Pons (tissue), 1 donor: Measurements from ENCODE around the gene DCDC2.
"Not testable (repeated sequence)": the region's sequence is repeated elsewhere in the genome, so short reads cannot be mapped to it uniquely, and the experiment has no call there.

ENCODE experiments used
- DNase-seq: peaks from one replicate; pipeline ENCODE4 v3.0.0-alpha.2; 2016; ENCODE audit warnings: low spot score

Gene DCDC2

GRCh38 chr6:24327756-24328155 is 30.1 kb downstream of the DCDC2 start:
- DNase-seq = no peak

DNA sequence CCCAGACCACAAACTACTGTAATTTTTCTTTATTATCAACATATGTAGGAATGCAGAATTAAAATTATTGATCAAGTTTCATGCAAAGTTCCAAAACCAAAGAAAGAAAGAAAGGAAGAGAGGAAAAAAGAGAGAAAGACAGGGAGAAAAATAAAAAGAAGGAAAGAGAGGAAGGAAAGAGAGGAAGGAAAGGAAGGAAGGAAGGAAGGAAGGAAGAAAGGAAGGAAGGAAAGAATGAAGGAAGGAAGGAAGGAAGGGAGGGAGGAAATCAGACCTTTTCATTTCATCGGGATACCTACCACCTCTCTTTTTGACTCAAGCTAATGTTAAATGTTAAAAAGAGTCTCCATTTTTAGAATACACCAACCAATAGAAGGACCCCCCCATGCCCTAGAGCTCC is 31.9 kb downstream of the DCDC2 start:
- DNase-seq = no peak

GRCh38 chr6:24324617-24325016 is 33.2 kb downstream of the DCDC2 start:
- DNase-seq = no peak

DNA sequence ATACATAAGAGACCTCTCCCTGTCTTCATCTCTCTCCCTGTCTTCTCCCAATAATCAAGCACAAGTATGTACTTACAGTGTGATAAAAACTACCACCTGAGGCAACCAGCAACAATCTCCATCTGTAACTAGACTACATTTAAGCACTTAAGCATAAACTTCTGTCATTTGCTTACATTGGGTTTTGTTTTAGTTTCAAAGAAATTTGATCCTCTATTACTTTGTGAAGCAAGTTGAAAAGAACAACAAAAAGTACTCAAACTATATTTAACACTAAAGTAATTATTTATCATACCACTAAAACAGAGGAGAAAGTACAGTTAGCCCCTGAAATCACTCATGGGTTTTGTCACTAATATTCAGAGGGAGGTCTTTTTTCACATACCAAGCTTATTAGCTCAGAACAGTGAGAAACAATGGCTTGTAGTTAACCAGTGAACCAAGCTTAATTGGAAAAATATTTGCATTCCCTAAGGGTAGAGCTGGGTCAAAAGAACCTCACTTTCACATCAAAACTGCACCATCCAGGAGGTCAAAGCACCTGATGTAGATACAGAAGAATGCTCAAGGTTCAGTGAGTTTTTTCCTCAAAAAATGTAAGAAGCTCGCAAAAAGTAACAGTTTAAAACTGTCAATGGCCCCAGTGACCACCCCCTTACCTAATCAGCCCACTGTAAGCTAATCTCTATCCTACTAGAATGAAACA is 34.1 kb downstream of the DCDC2 start:
- no peak for DNase-seq

DNA sequence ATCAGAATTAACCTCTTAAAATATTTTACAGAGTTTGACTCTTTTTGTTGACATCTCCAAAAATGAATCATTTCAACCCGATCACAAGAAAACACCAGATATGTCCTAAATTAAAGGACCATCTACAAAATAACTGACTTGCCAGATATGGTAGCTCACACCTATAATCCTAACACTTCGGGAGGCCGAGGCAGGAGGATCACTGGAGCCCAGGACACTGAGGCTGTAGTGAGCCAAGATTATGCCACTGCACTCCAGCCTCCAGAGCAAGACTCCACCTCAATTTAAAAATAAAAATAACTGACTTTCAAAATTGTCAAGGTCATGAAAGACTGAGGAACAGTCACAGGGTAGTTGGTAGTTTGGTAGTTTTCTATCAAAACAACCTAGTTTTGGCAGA is 34.9 kb downstream of the DCDC2 start:
- DNase-seq = no peak

GRCh38 chr6:24322446-24322845 is 35.4 kb downstream of the DCDC2 start:
- not testable (repeated sequence) for DNase-seq

DNA sequence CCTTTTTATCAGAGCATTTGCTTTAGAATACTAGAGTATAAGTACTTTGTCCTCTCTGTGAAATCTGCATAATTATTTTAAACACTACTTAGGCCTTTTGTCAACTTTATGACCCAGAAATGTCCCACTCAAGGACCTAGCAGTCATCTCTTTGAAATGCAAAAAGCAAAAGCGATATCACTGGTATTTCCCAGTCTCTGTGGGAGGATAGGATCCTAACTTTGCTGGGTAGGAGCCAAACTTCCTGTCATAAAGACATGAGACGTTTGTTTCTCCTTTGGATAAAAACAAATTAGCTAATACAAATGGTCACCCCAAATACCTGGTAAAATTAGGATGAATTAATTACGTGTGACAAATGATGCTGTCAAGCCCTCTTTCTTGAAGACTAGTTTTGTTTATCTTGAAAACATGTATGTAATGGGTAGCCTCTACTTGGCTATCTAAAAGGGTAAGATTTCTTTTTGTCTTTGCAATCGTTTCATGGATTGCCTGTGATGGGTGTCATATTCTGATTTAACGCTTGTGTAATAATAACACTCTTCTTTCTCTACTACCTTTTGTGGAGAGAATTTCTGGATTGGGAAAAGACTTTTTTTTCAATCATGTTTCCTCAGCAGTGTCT is 36.2 kb downstream of the DCDC2 start:
- DNase-seq = no peak

GRCh38 chr6:24313251-24314141 is 44.4 kb downstream of the DCDC2 start:
- no peak for DNase-seq

DNA sequence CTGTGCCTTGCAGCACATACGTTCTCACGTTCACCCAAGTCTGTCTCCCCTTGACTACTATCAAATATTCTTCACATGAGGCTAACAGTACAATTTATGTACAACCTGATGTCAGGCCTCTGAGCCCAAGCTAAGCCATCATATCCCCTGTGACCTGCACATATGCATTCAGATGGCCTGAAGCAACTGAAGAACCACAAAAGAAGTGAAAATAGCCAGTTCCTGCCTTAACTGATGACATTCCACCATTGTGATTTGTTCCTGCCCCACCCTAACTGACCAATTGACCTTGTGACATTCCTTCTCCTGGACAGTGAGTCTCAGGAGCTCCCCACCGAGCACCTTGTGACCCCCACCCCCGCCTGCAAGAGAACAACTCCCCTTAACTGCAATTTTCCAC is 46.1 kb downstream of the DCDC2 start:
- not testable (repeated sequence) for DNase-seq

- DNase-seq = no peak
Measured at GRCh38 chr6:24307881-24308280, 50.0 kb downstream of the DCDC2 start.

- no peak for DNase-seq
Measured at GRCh38 chr6:24306936-24307335, 50.9 kb downstream of the DCDC2 start.

DNA sequence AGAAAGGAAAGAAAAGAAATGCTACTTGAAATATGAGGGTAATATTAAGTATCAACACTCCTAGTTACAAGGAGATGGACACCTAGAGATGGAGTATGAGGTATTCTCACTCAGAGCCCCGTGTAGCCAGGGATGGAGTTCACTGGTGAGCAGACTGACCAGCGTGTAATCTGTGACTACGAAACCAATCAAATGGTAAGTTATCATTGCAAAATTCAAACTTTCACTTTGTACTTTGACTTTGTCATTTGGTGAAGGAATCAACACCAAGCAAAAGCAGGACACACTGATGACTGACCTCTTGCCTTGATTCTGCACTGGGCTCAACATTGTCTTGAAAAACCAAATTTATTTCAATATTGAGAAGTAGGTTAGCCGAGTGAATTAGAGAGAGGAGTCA is 51.8 kb downstream of the DCDC2 start:
- DNase-seq = no peak

- no peak for DNase-seq
Measured at GRCh38 chr6:24296944-24297343, 60.9 kb downstream of the DCDC2 start.

- not testable (repeated sequence) for DNase-seq
Measured at GRCh38 chr6:24293852-24294251, 64.0 kb downstream of the DCDC2 start.

DNA sequence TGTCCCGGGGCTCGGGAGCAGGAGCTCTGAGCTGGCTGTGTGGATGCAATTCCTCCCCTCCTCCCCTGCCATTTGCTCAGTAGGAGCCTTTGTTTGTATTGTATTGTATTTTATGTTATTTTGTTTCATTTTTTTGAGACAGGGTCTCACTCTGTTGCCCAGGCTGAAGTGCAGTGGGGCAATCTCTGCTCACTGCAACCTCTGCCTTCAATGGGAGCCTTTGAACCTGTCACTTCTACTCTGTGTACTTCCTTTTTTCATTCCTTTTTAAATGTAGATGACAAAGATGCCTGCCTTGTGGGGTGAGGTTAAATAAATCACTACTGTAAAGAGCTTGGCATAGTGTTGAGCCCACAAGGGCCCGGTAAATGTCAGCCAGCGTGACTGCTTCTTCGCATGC is 70.6 kb downstream of the DCDC2 start:
- no peak for DNase-seq

DNA sequence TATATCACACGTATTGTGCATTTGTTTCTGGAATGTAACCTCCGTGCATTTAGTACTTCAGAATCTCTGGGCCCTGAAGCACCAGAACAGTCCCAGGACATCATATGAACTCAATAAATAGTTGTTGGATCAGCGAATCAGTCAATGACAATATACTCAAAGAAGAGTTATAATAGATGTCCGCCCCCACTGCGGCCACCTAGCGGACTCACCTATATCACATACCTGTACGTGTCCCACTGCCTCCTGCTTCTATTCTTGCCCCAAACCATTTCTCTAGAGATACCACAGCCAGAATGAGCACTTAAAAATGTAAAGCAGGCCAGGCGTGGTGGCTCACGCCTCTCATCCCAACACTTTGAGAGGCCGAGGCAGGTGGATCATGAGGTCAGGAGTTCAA is 73.9 kb downstream of the DCDC2 start:
- no peak for DNase-seq

GRCh38 chr6:24283043-24283985 is 74.5 kb downstream of the DCDC2 start:
- DNase-seq = peak; percentile 77

DNA sequence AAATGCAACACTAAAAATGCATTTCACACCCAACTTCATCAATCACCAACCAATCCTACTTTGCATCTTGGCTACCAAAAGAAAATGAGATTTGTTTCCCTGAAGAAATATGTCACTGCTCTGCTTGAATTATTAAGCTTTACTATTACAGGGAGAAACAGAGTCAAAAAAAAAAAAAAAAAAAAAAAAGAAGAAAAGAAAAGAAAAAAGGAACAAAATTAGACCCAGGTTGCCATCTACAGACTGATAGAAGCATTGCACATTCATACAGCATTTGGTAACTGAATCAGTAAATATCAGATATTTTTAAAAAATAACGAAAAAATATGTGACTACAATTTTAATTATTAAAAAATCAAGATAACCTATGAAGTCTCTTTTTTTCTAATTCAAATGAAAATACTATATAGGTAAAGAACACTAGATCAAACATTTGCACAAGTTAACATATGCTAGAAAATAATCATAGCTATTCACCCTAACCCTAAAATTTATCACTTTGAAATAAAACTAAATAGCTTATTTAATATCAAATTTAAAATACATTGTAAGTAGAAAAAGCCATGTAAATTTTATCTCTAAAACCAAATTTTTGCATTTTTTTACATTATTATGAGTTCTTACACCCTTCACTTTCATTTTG is 83.3 kb downstream of the DCDC2 start:
- DNase-seq = no peak

DNA sequence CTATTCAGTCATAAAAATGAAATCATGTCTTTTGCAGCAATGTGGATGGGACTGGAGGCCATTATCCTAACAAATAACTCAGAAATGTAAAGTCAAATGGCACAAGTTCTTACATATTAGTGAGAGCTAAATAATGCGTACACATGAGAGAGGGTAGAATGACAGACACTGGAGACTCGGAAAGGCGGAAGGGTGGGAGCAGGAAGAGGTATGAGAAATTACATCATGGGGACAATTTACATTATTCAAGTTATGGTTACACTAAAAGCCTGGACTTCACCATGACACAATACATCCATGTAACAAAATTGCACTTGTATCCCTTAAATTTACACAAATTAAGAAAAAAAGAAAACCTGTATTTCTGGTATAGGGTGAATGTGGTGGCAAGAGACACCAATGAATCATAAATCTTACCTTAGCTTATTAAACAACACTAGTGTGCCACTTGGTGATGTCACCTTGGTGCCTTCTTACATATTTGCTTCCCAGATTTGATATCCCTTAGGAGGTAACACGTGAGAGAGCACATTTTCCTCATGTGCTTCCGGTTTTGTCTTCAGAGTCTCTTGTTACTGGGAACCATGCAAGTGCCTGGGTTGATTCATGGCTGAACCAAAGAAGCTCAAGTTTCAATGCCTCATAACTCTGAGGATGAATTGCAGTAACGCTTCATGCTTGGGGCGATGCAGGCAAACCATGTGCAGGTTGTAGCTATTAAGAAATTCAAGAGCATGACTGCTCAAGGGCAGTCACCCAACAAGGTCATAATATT is 84.6 kb downstream of the DCDC2 start:
- DNase-seq = no peak

DNA sequence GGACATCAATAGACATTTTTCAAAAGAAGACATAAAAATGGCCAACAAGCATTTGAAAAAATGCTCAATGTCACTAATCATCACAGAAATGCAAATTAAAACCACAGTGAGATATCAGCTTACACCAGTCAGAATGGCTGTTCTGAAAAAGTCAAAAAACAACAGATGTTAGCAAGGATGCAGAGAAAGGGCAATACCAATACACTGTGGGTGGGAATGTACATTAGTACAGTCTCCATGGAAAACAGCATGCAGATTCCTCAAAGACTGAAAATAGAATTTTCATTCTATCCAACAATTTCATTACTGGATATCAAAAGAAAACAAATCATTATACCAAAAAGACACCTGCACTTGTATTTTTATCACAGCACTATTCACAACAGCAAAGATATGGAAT is 85.3 kb downstream of the DCDC2 start:
- DNase-seq = no peak

DNA sequence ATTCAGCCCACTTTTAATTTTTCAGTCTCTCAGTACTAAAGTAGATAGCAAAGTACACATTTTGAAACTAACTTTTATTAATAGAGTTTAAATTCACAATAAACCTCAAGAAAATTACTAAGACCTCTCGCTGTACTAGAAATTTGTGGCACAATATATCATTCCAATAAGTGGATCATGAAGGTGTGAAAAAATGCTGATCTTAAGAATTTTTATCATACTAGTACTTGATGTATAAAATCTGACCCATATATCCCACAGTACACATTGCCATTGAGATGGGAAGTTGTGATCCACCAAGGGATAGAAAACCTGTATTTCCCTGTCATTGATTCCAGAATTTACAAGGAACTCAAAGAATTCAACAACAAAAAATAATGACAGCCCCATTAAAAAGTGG is 85.7 kb downstream of the DCDC2 start:
- DNase-seq = no peak
